DMS53 treated with DMSO at 0.1 percent for 48 hours (cell line): Measurements from ENCODE around the gene ZNF550.
A peak's percentile ranks its signal among the peaks of the same experiment; 100 is the strongest.

Source experiments
- DNase-seq: peaks from one replicate; lab custom pipeline; 2025; ENCODE audit not compliant: unreplicated experiment; lab: John Stamatoyannopoulos, UW

Gene ZNF550

DNA sequence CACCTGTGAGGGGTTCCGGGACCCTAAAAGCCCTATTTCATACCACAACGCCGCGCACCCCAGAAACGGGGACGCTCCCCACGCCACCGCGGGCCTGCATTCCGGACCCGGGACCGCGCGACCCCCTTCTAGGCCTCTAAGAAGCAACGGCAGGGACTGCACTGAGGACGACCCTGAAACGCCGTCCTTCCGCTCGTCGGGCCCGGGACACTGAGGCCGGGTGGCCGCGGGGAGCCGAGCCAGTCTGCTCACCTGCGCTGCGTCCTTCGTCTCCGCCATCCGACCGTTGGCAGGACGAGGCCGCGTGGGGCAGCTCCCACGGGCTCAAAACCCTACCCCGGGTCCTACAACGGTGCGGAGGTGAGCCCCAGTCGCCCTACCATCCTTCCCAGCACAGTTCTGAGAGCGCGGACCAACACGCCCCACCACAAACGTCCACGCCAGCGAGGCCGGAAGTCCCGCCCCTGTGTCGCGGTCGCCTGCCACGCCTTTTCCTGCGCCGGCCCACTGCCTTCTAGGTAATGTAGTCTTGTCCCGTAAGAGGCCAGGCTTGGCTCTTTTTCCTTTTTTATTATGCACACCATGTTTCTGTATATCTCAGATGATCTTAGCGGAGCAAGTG is at the start of gene ZNF550:
ZNF550 (minus strand) TSS at position 460 of the 622 bp plus-strand sequence; CDS start at position 279, 181 bp downstream.
- DNase-seq = peak; percentile 78

DNA sequence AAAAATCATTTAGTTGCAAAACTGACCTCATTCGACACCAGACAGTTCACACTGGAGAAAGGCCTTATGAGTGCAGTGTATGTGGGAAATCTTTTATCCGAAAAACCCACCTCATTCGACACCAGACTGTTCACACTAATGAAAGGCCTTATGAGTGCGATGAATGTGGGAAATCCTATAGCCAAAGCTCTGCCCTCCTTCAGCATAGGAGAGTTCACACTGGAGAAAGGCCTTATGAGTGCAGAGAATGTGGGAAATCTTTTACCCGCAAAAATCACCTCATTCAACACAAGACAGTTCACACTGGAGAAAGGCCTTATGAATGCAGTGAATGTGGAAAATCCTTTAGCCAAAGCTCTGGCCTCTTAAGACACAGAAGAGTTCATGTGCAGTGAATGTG is 47.3 kb upstream of the ZNF550 start:
- no peak for DNase-seq

DNA sequence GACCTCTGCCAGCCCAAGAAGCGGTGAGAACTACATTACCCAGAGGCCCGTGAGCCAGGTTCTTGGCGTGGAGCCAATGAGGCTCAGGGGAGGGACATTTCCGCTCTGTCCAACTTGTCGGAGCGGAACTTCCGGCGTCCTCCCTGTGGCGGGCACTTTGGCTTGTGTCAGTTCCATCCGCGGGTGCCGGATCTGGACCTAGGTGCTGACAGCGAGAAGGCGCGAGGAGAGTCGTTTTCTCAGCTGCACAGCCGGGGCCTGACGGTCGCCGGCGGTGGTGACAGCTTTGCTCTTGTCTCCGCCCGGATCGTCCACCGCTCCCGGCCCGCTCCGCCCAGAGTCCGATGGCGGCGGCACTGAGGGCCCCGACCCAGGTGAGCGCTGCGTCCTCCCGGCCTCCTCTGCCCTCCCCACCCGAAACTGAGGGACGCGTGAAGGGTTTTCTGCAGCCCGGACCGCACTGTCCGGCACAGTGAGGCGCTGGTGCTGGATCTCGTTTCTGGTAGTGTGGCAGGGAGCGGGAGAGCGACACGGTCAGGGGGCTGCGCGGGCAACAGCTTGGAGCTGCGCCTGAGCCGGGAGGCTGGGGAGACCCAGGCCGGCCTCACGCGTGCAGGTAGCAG is 40.2 kb upstream of the ZNF550 start, which contains the start of gene ZNF530:
ZNF530 (plus strand) TSS at position 125 of the 623 bp plus-strand sequence. CDS start 4,461 bp downstream, outside the sequence.
- peak; percentile 73 for DNase-seq

DNA sequence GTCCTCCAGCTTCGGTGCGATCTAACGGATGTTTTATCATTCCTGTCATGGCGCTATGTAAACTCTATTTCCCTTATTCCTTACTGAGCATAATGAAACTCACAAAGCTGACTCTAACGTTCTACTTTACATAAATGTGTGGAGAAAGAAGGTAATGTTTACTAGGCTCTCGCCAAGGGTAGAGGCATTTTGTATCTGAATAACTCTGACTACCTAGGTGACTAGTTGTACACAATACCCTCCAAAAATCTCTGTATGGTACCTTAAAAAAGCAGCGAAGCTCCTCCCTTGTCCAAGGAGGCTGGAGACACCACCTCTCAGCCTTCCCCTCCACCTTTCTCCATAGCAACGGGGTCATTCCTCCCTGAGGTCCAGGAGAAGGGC is 39.7 kb upstream of the ZNF550 start:
- DNase-seq = no peak

DNA sequence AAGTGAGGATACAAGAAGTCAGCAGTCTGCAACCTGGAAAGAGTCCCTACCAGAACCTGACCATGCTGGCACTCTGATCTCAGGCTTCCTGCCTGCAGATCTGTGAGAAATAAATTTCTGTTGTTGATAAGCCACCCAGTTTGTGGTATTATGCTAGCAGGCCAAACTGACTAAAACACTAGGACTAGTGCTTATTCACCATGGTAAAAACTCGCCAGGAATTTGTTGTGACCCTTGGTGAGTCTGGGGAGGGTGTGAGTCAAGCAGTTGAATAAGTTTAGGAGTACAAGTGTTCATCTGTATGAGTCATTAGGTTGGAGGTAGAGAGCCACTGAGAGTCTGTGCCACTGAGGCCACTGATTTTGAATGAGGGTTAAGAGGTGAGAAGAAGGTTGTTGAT is 27.9 kb upstream of the ZNF550 start:
- no peak for DNase-seq

DNA sequence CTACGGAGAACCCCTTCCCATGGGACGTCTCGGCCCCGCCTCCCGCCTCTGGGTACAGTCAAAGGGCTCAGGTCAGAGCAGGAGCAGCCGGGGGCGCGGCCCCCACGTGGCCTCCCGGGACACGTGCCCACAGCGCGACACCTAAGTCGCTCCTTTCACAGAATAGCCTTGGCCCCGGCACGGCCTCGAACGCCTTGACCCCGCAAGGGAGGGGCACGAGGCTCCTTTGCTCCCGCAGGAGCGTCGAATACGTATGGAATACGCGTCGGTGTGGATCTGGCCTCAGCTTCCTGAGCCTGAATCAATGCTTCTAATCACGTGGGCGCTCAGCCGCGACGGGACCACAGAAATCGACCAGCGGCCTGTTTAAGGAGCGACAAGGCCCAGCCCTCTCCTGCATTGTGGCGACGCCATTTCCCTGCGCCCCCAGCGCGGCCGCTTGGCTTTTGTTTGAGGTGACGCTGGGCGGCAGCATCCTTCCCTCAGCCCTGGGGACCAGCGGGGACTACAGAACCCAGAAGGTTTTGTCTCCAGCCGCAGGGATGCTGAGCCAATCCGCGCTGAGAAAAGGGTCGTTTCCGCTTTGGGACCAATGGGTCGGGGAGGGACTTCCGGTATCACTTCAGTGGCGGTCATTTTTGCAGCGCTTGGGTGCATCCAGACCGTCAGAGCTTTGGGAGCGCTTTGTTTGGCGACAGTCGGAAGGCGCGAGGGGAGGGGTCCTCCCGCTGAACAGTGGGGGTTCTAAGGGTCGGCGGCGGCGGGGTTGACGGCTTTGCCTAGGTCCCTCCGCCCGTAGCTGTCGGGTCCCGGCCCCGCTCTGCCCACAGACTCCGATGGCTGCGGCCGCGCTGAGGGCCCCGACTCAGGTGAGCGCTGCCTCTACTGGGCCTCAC is 24.1 kb upstream of the ZNF550 start, which contains the start of gene ZIK1:
ZIK1 (plus strand) TSS at position 625 of the 896 bp plus-strand sequence; CDS start at position 837, 212 bp downstream.
- peak; percentile 86 for DNase-seq

DNA sequence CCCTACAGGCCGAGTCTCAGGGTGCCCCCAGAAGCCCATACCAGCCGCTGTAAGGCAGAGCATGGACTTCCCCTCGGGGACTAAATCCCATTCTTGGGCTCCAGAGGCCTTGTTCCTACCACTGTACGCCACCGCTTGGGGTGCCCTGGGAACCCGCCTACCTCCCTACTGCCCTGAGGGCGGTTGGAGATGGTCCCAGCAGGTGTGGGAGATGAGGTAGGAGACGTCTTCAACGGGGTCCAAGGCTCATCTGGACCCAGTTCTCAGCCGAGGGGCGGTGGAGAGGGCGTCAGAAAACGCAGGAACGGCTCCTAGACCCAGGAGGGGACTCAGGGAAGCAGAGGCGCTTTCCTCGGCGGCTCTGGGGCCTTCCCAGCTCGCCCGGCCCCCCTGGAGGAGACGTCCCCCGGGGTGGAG is 23.4 kb upstream of the ZNF550 start:
- no peak for DNase-seq

DNA sequence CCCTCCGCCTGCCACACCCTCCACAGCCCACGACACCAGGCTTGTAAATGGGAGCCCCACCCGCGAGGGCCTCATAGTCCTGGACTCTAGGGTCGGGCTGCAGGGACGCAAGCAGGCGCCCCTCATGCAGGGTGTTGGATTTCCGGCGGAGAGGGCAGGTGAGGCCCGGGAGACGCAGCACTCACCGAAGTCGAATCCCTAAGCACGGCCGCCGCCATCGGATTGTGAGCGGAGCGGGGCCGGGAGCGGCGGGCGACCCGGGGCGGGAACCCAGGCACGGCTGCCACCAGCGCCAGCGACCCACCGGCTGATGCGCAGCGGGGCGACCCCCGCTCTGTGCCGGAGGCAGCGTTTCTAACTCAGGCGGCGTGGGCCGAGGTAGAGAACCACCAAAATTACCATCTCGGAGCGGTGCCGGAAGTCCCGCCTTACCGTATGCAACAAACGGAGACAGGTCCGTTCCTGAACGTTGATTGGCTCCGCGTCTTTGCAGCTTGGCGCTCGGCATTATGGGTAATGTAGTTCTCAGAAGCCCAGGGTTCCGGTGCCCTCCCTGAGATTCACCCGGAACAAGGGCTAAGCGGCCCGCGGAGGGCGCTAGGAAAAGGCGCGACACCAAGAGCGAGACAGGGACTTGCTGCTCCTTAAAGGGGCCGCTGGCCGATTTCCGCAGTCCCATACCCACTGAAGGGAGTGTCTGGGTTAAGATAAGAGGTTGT is 19.0 kb upstream of the ZNF550 start, which contains the start of gene ZNF416:
ZNF416 (minus strand) TSS at position 425 of the 719 bp plus-strand sequence; CDS start at position 218, 207 bp downstream.
- peak; percentile 98 for DNase-seq

DNA sequence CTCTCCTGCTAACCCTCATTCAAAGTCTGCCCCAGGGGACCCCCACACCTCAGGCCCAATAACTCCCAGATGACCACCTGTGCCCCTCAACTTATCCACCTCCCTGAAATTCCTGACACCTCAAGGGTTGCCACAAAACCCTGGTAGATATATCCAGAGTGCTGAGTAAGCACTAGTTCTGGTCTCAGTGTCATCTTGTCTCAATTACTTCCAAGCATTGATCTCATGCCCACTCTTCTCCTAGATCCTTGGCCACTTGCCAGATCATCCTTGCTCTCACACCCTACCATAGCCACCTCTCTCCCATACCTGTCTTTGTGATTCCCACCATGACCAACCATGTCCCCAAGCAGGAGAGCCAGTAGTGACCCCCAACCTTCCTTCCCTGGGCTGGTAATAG is 17.0 kb upstream of the ZNF550 start:
- no peak for DNase-seq

DNA sequence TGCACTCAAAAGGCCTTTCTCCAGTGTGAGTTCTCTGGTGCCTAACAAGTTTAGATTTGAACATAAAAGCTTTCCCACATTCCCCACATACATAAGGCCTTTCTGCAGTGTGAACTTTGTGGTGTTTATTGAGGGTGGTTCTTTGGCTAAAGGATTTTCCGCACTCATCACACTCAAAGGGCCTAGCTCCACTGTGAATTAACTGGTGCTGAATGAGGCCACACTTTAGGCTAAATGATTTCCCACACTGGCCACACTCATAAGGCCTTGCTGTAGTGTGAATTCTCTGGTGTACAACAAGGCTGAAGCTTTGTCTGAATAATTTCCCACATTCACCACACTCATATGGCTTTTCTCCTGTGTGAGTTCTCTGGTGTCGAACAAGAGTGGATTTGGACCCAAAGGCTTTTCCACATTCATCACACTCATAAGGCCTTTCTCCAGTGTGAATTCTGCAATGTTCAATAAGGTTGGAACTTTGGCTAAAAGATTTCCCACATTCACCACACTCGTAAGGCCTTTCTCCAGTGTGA is 12.8 kb upstream of the ZNF550 start:
- no peak for DNase-seq

DNA sequence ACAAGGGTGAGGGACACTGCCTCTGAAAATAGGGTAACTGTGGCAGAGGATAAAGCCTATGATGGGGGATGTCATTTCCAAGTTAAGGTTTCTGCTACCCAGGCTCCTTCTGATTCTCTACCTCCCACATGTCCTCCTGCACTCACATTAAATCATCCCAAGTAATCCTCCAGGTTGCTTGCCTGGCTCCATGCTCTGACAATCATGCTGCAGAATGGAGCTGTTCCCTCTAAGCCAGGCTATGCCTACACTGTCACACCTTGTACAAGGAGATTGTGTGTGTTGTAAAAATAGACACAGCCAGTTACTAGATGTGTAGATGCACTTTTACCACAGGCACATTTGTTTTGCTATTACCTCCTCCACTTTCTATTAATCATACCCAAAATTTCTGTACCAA is 11.0 kb upstream of the ZNF550 start:
- DNase-seq = no peak

DNA sequence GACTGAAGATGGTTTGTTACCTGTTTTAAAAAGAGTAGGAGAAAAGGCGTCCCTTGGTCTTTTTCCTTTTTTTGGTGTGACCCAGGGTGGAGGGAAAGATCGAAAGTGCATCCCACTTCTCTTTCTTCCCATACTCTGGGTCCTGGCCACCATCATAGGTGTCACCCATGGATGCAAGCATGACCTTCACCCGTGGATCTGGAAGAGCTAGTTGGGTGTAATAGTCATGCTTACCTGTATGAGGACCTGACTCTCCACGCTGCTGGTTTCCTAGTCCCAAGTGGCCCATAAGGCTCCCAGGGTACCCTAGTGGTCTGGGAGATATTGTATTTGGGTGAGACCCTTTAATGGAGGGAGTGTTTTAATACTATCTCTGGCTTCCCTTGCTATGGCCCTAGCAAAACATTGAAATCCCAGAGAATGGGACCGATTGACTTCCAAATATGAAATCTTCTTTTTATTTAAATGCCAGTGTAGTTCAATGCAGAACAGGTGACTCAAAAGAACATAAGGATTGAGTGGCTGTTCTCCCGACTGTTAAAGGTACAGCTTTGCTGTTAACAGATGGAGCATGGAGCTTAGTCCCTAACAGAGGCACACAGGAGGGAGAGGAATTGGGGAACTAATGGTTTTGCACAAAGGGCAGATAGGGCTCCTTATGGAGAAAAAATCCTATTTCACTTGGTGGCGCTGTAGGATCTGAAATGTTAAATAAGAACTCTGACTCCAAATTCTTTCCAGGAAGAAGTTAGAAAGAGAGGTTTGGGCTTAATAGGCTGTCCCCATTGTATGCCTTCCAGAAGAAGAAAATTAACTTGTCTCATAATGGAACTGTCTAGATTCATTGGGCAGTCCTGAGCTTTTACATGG is 7.0 kb upstream of the ZNF550 start:
- no peak for DNase-seq

DNA sequence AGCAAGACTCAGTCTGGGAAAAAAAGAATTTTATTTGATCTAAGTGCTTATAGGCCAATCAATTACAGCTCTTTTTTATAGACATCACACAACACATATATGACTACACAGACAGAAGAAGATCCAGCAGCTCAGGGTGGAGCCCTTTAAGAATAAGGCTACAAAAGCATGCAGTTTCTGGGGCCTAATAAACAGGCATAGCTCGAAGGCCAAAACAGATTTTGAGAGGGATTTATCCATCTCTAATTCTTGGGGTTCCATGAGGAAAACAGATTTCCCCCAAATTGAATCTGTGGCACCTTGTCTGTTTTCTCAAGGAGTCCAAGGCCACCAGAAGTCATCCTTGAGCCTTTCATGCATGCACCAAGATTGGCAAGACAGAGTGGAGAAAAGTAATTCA is 3.9 kb upstream of the ZNF550 start:
- DNase-seq = no peak

DNA sequence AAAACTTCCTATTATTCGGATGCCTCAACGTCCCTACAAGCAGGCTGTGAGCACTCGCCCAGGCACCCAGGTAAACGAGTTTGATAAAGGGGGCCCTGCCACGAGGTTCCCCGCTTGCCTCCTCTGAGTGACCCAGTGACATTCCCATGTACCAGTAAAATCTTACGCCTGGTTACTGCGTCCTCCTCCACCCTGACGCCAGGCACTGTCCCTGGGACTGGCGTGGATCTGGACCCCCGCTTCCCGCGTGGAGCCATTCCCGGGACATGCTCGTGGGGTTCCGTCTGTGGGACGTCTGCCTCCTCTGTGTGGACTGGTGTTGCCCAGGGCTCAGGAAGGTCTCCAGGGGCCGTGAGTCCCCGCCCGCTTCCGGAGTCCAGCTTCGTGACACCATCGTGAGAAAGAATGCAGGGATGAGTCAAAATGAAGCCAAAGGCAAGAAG is 407 bp upstream of the ZNF550 start:
- peak; percentile 13 for DNase-seq

DNA sequence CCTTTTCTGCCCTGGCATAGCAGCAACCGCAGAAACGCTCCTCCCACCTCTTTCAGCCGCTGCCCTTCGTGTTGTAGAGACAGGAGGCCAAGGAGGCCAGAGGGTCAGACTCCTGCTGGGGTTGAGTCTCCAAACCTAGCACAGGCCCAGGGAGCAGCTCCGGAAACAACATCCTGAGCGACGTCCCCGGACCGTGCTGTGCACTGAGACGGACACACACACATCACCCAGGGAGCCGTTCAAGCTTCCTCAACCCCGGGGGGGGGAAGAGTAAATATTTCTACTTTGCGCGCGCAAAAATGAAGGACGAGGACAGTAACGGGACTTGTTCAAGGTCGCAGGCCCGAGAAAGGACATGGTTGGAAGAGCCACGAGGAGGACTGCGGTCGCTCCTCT is 657 bp downstream of the ZNF550 start:
- DNase-seq = no peak

DNA sequence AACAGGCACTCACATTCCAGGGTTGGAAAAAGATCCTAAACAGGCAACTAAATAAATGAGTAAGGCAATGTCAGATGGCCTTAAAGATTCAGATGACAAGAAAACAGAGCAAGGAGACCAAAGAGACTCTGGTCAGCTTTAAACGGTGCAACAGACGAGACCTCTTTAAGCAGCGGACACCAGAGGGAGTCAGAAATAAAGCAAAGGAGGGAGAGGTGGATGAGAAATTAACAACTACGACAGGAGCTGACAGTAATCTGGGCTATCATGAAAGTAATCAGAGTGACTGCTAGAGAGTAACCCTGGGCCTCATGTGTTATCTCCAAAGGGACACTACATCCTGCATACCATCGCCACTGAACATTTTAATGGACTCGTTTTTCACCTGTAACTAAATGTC is 1.1 kb downstream of the ZNF550 start:
- no peak for DNase-seq

DNA sequence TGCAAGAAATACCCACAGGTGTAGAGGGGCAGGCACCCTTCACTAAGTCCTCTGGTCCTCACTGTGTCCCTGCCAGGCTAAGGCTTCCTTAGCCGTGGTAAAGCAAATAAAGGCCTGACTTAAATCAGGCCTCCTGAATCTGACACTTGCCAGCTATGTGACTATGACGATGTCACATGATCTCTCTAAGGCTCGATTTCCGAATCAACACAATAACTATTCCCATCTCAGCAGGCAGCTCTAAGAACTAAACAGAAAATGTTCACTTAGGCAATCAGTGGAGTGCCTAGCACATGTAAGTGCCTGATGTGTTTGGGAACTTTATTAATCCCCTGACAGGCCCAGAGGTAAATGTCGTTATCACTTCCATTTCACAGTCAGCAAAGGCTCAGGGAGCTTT is 2.0 kb downstream of the ZNF550 start:
- no peak for DNase-seq

DNA sequence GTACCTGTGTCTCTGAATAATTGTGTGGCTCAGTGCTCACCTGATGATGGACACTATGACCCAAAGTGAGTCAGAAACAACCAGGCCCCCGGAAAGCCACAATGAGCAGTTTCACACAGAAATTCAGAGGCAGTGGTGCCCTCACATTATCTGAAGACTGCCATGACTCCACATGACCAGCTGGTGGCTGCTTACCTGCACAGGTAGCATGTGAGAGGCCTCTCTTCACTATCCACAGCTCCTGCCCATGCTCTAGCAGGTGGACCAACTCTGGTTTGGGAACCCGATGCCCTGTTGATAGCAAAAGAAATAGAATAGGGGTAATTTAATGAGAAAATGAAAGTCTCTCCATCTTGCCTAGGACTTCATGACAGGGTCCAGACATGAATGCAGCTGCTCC is 7.2 kb downstream of the ZNF550 start:
- no peak for DNase-seq

DNA sequence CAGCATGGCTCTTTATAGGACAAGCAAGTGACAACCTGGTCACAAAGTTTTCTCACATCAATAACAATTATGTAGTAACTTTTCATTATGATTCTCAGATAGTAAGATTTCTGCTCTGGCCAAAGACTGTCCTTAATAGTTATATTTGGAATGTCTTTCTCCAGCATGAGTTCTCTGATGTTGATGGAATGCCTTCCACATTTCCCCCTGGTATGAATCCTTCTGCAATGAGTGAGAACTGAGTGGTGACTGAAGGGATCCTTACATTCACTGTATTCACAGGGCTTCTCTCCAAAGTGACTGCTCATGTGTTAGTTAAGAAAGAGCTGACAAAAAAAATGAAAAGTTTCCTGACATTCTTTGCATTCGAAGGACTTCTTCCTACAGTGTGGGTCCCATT is 13.2 kb downstream of the ZNF550 start:
- no peak for DNase-seq
